Activated CD8-positive, alpha-beta T cell treated with anti-CD3 and anti-CD28 coated beads, Interleukin-2, amount 10 ng/mL, durations not matched to agents 7 days and 5 days (primary cell): ENCODE results near the gene RAD51B. TPM values are rescaled to one million over a fixed set of nuclear protein-coding genes. Genes with fewer than 3 reads are reported as not detected.

ENCODE experiments used
- ATAC-seq: fragments of 150-1000 bp; cut with Tn5 transposase; one replicate; pipeline ENCODE4 v1.10.0; 2021; ENCODE audit warnings: moderate library complexity
- CTCF ChIA-PET: fragments of 350-600 bp; sonication (Branson Sonifier 250); formaldehyde crosslinking; loops from one replicate; lab custom pipeline; 2021; ENCODE audit warnings: antibody characterized with exemption; lab: Charles Lee
- POLR2A ChIA-PET: fragments of 350-600 bp; sonication (Branson Sonifier 250); formaldehyde crosslinking; loops from one replicate; lab custom pipeline; 2021; ENCODE audit warnings: antibody characterized with exemption; lab: Charles Lee
- DNase-seq: peaks from one replicate; pipeline ENCODE4 v3.0.0-alpha.2; 2020
- H3K27ac Mint-ChIP-seq: one replicate; pipeline ENCODE4 v1.8.0; 2021; ENCODE audit warnings: mild to moderate bottlenecking, mixed read lengths
- H3K27me3 Mint-ChIP-seq: one replicate; pipeline ENCODE4 v1.8.0; 2021; ENCODE audit warnings: low read depth, mixed read lengths
- H3K36me3 Mint-ChIP-seq: one replicate; pipeline ENCODE4 v1.8.0; 2021; ENCODE audit warnings: low read depth, mixed read lengths
- H3K4me1 Mint-ChIP-seq: one replicate; pipeline ENCODE4 v1.8.0; 2021; ENCODE audit warnings: low read depth, mixed read lengths
- H3K4me3 Mint-ChIP-seq: one replicate; pipeline ENCODE4 v1.8.0; 2021; ENCODE audit warnings: mild to moderate bottlenecking, mixed read lengths
- H3K9me3 Mint-ChIP-seq: one replicate; pipeline ENCODE4 v1.8.0; 2022; ENCODE audit warnings: mixed read lengths; ENCODE audit not compliant: insufficient read depth
- total RNA-seq, 2 experiments: library from RNA; stranded (reverse); gene quantifications; one replicate each; pipeline ENCODE4 v1.2.3, GENCODE V29; 2021

RAD51B gene
- total RNA-seq, 2 experiments from 2014 or later: 34.1 to 38.8 TPM

GRCh38 chr14:68707482-68707881, 887.9 kb downstream of the RAD51B start:
- CTCF ChIA-PET: no interaction called here
- H3K4me3 Mint-ChIP-seq: no peak overlapping the region
- H3K4me1 Mint-ChIP-seq: peaks cover 8% of the 10 kb centered on the region
- no peaks in the 10 kb centered on the region for H3K9me3 Mint-ChIP-seq
- H3K36me3 Mint-ChIP-seq: no peaks in the 10 kb centered on the region
- ATAC-seq (no peak), DNase-seq (no peak)
- POLR2A ChIA-PET: no interaction called here
- H3K27ac Mint-ChIP-seq: no peak overlapping the region
- peaks cover 2% of the 10 kb centered on the region for H3K27me3 Mint-ChIP-seq

- ATAC-seq (no peak), DNase-seq (no peak)
- CTCF ChIA-PET: no interaction called here
- Mint-ChIP-seq H3K9me3 (no peaks in the 10 kb centered on the region), H3K4me3 (no peak overlapping the region), H3K4me1 (peaks cover 9% of the 10 kb centered on the region), H3K27ac (no peak overlapping the region), H3K36me3 (no peaks in the 10 kb centered on the region), H3K27me3 (peaks cover 2% of the 10 kb centered on the region)
- POLR2A ChIA-PET: no interaction called here
These were observed 888.8 kb downstream of the RAD51B start for GRCh38 chr14:68708343-68708742.

- Mint-ChIP-seq H3K4me1 (peaks cover 9% of the 10 kb centered on the region), H3K27me3 (peaks cover 2% of the 10 kb centered on the region), H3K36me3 (no peaks in the 10 kb centered on the region), H3K27ac (no peak overlapping the region), H3K9me3 (no peaks in the 10 kb centered on the region), H3K4me3 (no peak overlapping the region)
- ChIA-PET POLR2A (no interaction called here), CTCF (no interaction called here)
- DNase-seq (no peak), ATAC-seq (no peak)
These were observed 889.4 kb downstream of the RAD51B start for GRCh38 chr14:68709007-68709406.

GRCh38 chr14:68710776-68711175, 891.2 kb downstream of the RAD51B start:
- H3K36me3 Mint-ChIP-seq: no peaks in the 10 kb centered on the region
- no peak for DNase-seq
- H3K27ac Mint-ChIP-seq: no peak overlapping the region
- H3K27me3 Mint-ChIP-seq: peaks cover 2% of the 10 kb centered on the region
- no peak for ATAC-seq
- POLR2A ChIA-PET: no interaction called here
- no peaks in the 10 kb centered on the region for H3K9me3 Mint-ChIP-seq
- CTCF ChIA-PET: interaction anchor here (2.7 kb wide), 1 partner anchor 78 kb away, joined by 16 read pairs; no protein-coding TSS in a partner anchor
- no peak overlapping the region for H3K4me3 Mint-ChIP-seq
- peaks cover 16% of the 10 kb centered on the region for H3K4me1 Mint-ChIP-seq

- CTCF ChIA-PET: interaction anchor here (2.7 kb wide), 1 partner anchor 77 kb away, joined by 16 read pairs; no protein-coding TSS in a partner anchor
- POLR2A ChIA-PET: interaction anchor here (1.3 kb wide), 1 partner anchor 9 kb away, joined by 3 read pairs; no protein-coding TSS in a partner anchor
- peaks cover 16% of the 10 kb centered on the region for H3K4me1 Mint-ChIP-seq
- H3K36me3 Mint-ChIP-seq: no peaks in the 10 kb centered on the region
- DNase-seq: no peak
- H3K9me3 Mint-ChIP-seq: no peaks in the 10 kb centered on the region
- H3K4me3 Mint-ChIP-seq: no peak overlapping the region
- H3K27me3 Mint-ChIP-seq: peaks cover under 1% of the 10 kb centered on the region
- no peak overlapping the region for H3K27ac Mint-ChIP-seq
- ATAC-seq: no peak
These were observed 892.2 kb downstream of the RAD51B start for GRCh38 chr14:68711561-68712309.

GRCh38 chr14:68712703-68713370, 893.3 kb downstream of the RAD51B start:
- DNase-seq (no peak), ATAC-seq (no peak)
- ChIA-PET POLR2A (interaction anchor here (1.3 kb wide), 1 partner anchor 7 kb away, joined by 3 read pairs; no protein-coding TSS in a partner anchor), CTCF (interaction anchor here (1.3 kb wide), 1 partner anchor 105 kb away, joined by 3 read pairs; no protein-coding TSS in a partner anchor)
- H3K9me3 Mint-ChIP-seq: no peaks in the 10 kb centered on the region
- peaks cover 21% of the 10 kb centered on the region for H3K4me1 Mint-ChIP-seq
- H3K27ac Mint-ChIP-seq: no peak overlapping the region
- no peak overlapping the region for H3K4me3 Mint-ChIP-seq
- H3K27me3 Mint-ChIP-seq: no peaks in the 10 kb centered on the region
- no peaks in the 10 kb centered on the region for H3K36me3 Mint-ChIP-seq

- Mint-ChIP-seq H3K9me3 (no peaks in the 10 kb centered on the region), H3K27me3 (no peaks in the 10 kb centered on the region), H3K27ac (no peak overlapping the region), H3K4me1 (peaks cover 21% of the 10 kb centered on the region), H3K36me3 (no peaks in the 10 kb centered on the region), H3K4me3 (no peak overlapping the region)
- ChIA-PET CTCF (interaction anchor here (1.1 to 1.3 kb wide), 2 partner anchors 74 to 104 kb away, joined by 3 read pairs; no protein-coding TSS in a partner anchor), POLR2A (no interaction called here)
- ATAC-seq (no peak), DNase-seq (no peak)
These were observed 894.2 kb downstream of the RAD51B start for GRCh38 chr14:68713782-68714181.

- DNase-seq (no peak), ATAC-seq (no peak)
- H3K27me3 Mint-ChIP-seq: no peaks in the 10 kb centered on the region
- peaks cover 6% of the 10 kb centered on the region for H3K36me3 Mint-ChIP-seq
- H3K4me3 Mint-ChIP-seq: no peak overlapping the region
- peaks cover 34% of the 10 kb centered on the region for H3K4me1 Mint-ChIP-seq
- POLR2A ChIA-PET: interaction anchor here (0.6 kb wide), 1 partner anchor 839 kb away, joined by 3 read pairs; no protein-coding TSS in a partner anchor
- H3K9me3 Mint-ChIP-seq: peaks cover 3% of the 10 kb centered on the region
- CTCF ChIA-PET: interaction anchor here (1.0 to 3.3 kb wide), 9 partner anchors 15 to 464 kb away, joined by 3 to 19 read pairs (median 5); no protein-coding TSS in a partner anchor
- no peak overlapping the region for H3K27ac Mint-ChIP-seq
These were observed 895.7 kb downstream of the RAD51B start for GRCh38 chr14:68714991-68715924.

GRCh38 chr14:68716698-68717097, 897.1 kb downstream of the RAD51B start:
- no peak overlapping the region for H3K4me3 Mint-ChIP-seq
- ATAC-seq: no peak
- H3K4me1 Mint-ChIP-seq: peaks cover 40% of the 10 kb centered on the region
- DNase-seq: no peak
- CTCF ChIA-PET: interaction anchor here (0.6 to 3.3 kb wide), 6 partner anchors 14 to 127 kb away, joined by 3 to 19 read pairs (median 5); no protein-coding TSS in a partner anchor
- H3K36me3 Mint-ChIP-seq: peaks cover 7% of the 10 kb centered on the region
- H3K27me3 Mint-ChIP-seq: peaks cover 2% of the 10 kb centered on the region
- POLR2A ChIA-PET: no interaction called here
- H3K27ac Mint-ChIP-seq: peak overlapping the region; percentile 11
- H3K9me3 Mint-ChIP-seq: peaks cover 3% of the 10 kb centered on the region

GRCh38 chr14:68718023-68718990, 898.7 kb downstream of the RAD51B start:
- ChIA-PET POLR2A (interaction anchor here (1.4 kb wide), 1 partner anchor 69 kb away, joined by 4 read pairs; no protein-coding TSS in a partner anchor), CTCF (interaction anchor here (1.0 to 3.9 kb wide), 8 partner anchors 10 to 437 kb away, joined by 3 to 25 read pairs (median 4); no protein-coding TSS in a partner anchor)
- Mint-ChIP-seq H3K27ac (no peak overlapping the region), H3K4me1 (peaks cover 32% of the 10 kb centered on the region), H3K27me3 (peaks cover 8% of the 10 kb centered on the region), H3K36me3 (peaks cover 7% of the 10 kb centered on the region), H3K9me3 (peaks cover 3% of the 10 kb centered on the region), H3K4me3 (no peak overlapping the region)
- DNase-seq (no peak), ATAC-seq (no peak)
